Muscle of back (tissue), 11 donors: ENCODE data around the gene KIF17. TPM values are rescaled to one million over a fixed set of nuclear protein-coding genes. Genes with fewer than 3 reads are reported as not detected.
A peak's percentile ranks its signal among the peaks of the same experiment; 100 is the strongest.

ENCODE experiments used
- DNase-seq, 3 donors: peaks; one replicate each; pipeline versions ENCODE4 v3.0.0 to v3.0.0-alpha.2; 2013
- polyA plus RNA-seq, 10 donors: library from polyadenylated mRNA; unstranded; fragments of 120-200 nt; gene quantifications; one replicate each; pipeline ENCODE4 v1.2.1, GENCODE V29; 2013; ENCODE audit not compliant: insufficient read length in 10 of 10

Gene KIF17
- polyA plus RNA-seq, 10 donors: 1.6 to 4.4 (median 2.9) TPM

- no peak for DNase-seq
Observed at GRCh38 chr1:20711285-20712214, 6.3 kb downstream of the KIF17 start.

GRCh38 chr1:20710469-20711284 lies 7.1 kb downstream of the KIF17 start:
- no peak for DNase-seq

- no peak for DNase-seq
Observed at GRCh38 chr1:20709868-20710267, 7.9 kb downstream of the KIF17 start.

- DNase-seq: no peak
Observed at GRCh38 chr1:20708891-20709290, 8.9 kb downstream of the KIF17 start.

GRCh38 chr1:20708057-20708456 lies 9.8 kb downstream of the KIF17 start:
- no peak for DNase-seq

GRCh38 chr1:20706841-20707240 lies 11.0 kb downstream of the KIF17 start:
- no peak for DNase-seq

GRCh38 chr1:20705203-20705755 lies 12.5 kb downstream of the KIF17 start:
- no peak for DNase-seq

GRCh38 chr1:20704390-20705202 lies 13.2 kb downstream of the KIF17 start:
- DNase-seq: no peak

GRCh38 chr1:20703124-20703756 lies 14.6 kb downstream of the KIF17 start:
- DNase-seq: no peak

GRCh38 chr1:20702416-20702815 lies 15.4 kb downstream of the KIF17 start:
- DNase-seq: no peak

GRCh38 chr1:20701847-20702246 lies 16.0 kb downstream of the KIF17 start:
- DNase-seq: no peak

GRCh38 chr1:20701446-20701845 lies 16.4 kb downstream of the KIF17 start:
- no peak for DNase-seq

- no peak for DNase-seq
Observed at GRCh38 chr1:20700636-20701215, 17.1 kb downstream of the KIF17 start.

- DNase-seq: peak; percentile 51 to 65 (median 65)
Observed at GRCh38 chr1:20699558-20699957, 18.2 kb downstream of the KIF17 start.

- DNase-seq: peak in 1 of 3 donors; percentile 40
Observed at GRCh38 chr1:20698195-20698910, 19.5 kb downstream of the KIF17 start.

GRCh38 chr1:20697563-20697962 lies 20.2 kb downstream of the KIF17 start:
- no peak for DNase-seq

- peak; percentile 82 to 94 (median 90) for DNase-seq
Observed at GRCh38 chr1:20696397-20697333, 21.1 kb downstream of the KIF17 start.

- no peak for DNase-seq
Observed at GRCh38 chr1:20695515-20695914, 22.3 kb downstream of the KIF17 start.

GRCh38 chr1:20693623-20694022 lies 24.2 kb downstream of the KIF17 start:
- no peak for DNase-seq
